Measurements from ENCODE around the gene SLC25A26. TPM values are rescaled to one million over a fixed set of nuclear protein-coding genes. Genes with fewer than 3 reads are reported as not detected.
A peak's percentile ranks its signal among the peaks of the same experiment; 100 is the strongest.
"Not testable (repeated sequence)": the region's sequence is repeated elsewhere in the genome, so short reads cannot be mapped to it uniquely, and the experiment has no call there.

SLC25A26 gene
- polyA plus RNA-seq, 1 experiment, result 16.4 TPM

- H3K4me3 ChIP-seq (ENCODE audit: low read depth, low read length), result no peak overlapping the region
- no peaks in the 10 kb centered on the region for H3K9me3 ChIP-seq (ENCODE audit: control insufficient read depth, insufficient read depth, low read length)
- H3K27me3 ChIP-seq (ENCODE audit: control insufficient read depth, insufficient read depth, low read length), result no peaks in the 10 kb centered on the region
- DNase-seq (ENCODE audit: low read depth, low spot score), result peak; percentile 65
- ChIA-PET CTCF (interaction anchor here (0.6 to 3.0 kb wide), 30 partner anchors 8 to 760 kb away, joined by 3 to 46 read pairs (median 4); no protein-coding TSS in a partner anchor), POLR2A (no interaction called here)
- no peak overlapping the region for H3K27ac ChIP-seq (ENCODE audit: low read depth, low read length)
- peak; percentile 66 for TF ChIP-seq CTCF (IDR thresholded peaks at IDR 0.05; ENCODE audit: low read depth, low read length)
Measured at GRCh38 chr3:66276705-66277274, 56.0 kb downstream of the SLC25A26 start.

- DNase-seq (ENCODE audit: low read depth, low spot score), result no peak
- Histone ChIP-seq H3K9me3 (ENCODE audit: control insufficient read depth, insufficient read depth, low read length) (no peaks in the 10 kb centered on the region), H3K4me3 (ENCODE audit: low read depth, low read length) (no peak overlapping the region), H3K27me3 (ENCODE audit: control insufficient read depth, insufficient read depth, low read length) (no peaks in the 10 kb centered on the region), H3K27ac (ENCODE audit: low read depth, low read length) (no peak overlapping the region)
- ChIA-PET POLR2A (no interaction called here), CTCF (interaction anchor here (0.6 to 3.0 kb wide), 6 partner anchors 12 to 551 kb away, joined by 3 to 46 read pairs (median 4); no protein-coding TSS in a partner anchor)
- TF ChIP-seq CTCF (IDR thresholded peaks at IDR 0.05; ENCODE audit: low read depth, low read length), result no peak
Measured at GRCh38 chr3:66279168-66279567, 58.4 kb downstream of the SLC25A26 start.

- TF ChIP-seq CTCF (IDR thresholded peaks at IDR 0.05; ENCODE audit: low read depth, low read length), result no peak
- no peak for DNase-seq (ENCODE audit: low read depth, low spot score)
- POLR2A ChIA-PET, result no interaction called here
- H3K9me3 ChIP-seq (ENCODE audit: control insufficient read depth, insufficient read depth, low read length), result no peaks in the 10 kb centered on the region
- no peak overlapping the region for H3K4me3 ChIP-seq (ENCODE audit: low read depth, low read length)
- CTCF ChIA-PET, result interaction anchor here (0.6 to 1.4 kb wide), 2 partner anchors 249 to 542 kb away, joined by 3 to 4 read pairs; no protein-coding TSS in a partner anchor
- H3K27me3 ChIP-seq (ENCODE audit: control insufficient read depth, insufficient read depth, low read length), result no peaks in the 10 kb centered on the region
- H3K27ac ChIP-seq (ENCODE audit: low read depth, low read length), result no peak overlapping the region
Measured at GRCh38 chr3:66280304-66280703, 59.5 kb downstream of the SLC25A26 start.

GRCh38 chr3:66291922-66292321 lies 71.1 kb downstream of the SLC25A26 start:
- DNase-seq (ENCODE audit: low read depth, low spot score), result not testable (repeated sequence)

GRCh38 chr3:66297260-66297873 lies 76.6 kb downstream of the SLC25A26 start:
- no peak overlapping the region for H3K27ac ChIP-seq (ENCODE audit: low read depth, low read length)
- H3K27me3 ChIP-seq (ENCODE audit: control insufficient read depth, insufficient read depth, low read length), result no peaks in the 10 kb centered on the region
- ChIA-PET CTCF (interaction anchor here (0.7 to 2.1 kb wide), 7 partner anchors 74 to 1581 kb away, joined by 3 to 7 read pairs (median 4); no protein-coding TSS in a partner anchor), POLR2A (interaction anchor here (0.6 to 0.7 kb wide), 2 partner anchors 11 to 469 kb away, joined by 3 to 9 read pairs; no protein-coding TSS in a partner anchor)
- DNase-seq (ENCODE audit: low read depth, low spot score), result no peak
- H3K9me3 ChIP-seq (ENCODE audit: control insufficient read depth, insufficient read depth, low read length), result no peaks in the 10 kb centered on the region
- no peak for TF ChIP-seq CTCF (IDR thresholded peaks at IDR 0.05; ENCODE audit: low read depth, low read length)
- H3K4me3 ChIP-seq (ENCODE audit: low read depth, low read length), result no peak overlapping the region

More at GRCh38 chr3:66291922-66292321, 71.1 kb downstream of the SLC25A26 start:
- H3K27me3 ChIP-seq (ENCODE audit: control insufficient read depth, insufficient read depth, low read length); H3K9me3 ChIP-seq (ENCODE audit: control insufficient read depth, insufficient read depth, low read length); CTCF ChIA-PET; POLR2A ChIA-PET; H3K4me3 ChIP-seq (ENCODE audit: low read depth, low read length); H3K27ac ChIP-seq (ENCODE audit: low read depth, low read length): not testable (repeated sequence)
